Activated CD4-positive, alpha-beta T cell treated with anti-CD3 and anti-CD28 coated beads, Interleukin-2, amount 50 U/mL, for 4 hours (primary cell): Measurements from ENCODE around the gene SNHG17.
A peak's percentile ranks its signal among the peaks of the same experiment; 100 is the strongest.
"Not testable (repeated sequence)": the region's sequence is repeated elsewhere in the genome, so short reads cannot be mapped to it uniquely, and the experiment has no call there.

Experiments used
- DNase-seq, 2 experiments: peaks; one replicate each; pipeline ENCODE4 v3.0.0-alpha.2; 2020

SNHG17 gene

DNA sequence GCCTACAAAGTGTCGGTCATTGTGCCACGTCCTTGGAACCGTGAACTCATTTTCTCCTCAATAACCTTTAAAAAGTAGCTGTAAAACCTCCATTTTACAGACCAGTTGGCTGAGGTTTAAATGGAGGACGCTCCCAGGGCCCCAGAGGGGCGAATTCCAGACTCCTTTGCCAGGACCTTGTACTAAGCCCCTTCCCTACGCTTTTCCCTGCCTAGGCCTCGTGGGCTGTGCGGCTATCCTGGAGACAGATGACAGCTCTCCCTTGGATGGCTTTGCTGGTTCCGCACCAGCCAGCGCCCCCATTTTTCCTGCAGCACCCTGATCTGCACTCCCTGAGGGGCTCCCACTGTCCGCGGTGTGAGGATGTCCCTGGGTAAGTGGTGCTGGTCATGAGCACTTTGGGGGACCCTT is 12.1 kb upstream of the SNHG17 start:
- no peak for DNase-seq

DNA sequence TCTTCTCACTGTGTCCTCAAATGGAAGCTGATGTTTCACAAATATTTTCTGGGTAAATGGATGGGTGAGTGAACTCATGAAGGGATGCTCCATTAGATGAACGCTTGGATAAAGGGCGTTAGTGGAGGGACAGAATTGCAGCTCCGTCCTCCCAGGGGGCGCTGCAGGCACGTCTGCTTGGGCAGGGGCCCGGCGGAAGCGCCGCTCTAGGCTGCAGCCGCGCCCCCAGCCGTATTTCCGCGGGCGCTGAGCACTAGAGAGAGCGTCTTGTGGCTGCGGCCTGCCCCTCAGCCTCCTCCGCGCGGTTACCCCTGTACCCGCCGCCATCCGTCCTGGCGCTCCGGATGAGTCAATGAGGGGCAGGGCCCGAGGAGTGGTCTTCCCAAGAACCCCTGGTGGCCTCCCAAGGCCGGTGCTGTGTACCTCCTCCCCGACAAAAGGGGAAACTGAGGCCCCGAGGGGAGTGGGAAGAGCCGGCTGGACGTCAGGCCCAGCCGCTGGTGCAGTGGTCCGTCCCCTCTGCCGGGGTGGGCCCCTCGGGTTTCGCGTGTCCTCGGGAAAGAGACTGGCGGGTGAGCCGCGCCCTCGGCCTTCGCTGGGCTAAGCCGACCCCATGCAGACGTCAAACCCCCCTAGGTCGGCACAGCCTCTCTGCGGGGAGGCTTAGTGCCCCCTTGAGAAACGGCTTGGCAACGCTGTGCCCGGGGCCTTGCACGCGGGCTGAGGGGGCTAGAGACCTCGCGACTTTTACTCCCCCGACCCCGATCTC is 11.5 kb upstream of the SNHG17 start:
- DNase-seq: peak; percentile 93

DNA sequence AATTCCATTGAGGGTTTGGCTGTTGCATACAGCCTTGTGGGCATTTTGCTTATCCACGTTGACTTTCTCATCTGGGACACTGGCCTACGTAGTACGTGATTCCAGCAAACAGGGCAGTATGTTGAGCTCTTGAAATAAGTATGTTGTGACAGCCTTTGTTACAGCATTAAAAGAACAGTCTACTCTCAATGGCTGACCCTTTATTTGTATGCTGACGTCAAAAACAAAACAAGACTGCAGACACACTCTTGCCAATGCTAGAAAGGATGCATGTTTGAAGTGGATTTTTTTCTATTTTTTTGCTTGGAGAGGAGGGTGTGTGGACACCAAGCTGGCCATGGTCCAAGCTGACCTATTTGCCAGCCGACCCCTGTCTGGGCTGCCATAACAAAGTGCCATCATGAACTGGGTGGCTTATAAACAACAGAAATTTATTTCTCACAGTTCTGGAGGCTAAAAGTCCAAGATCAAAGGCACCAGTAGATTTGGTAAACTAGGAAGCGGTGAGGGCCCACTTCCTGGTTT is 10.8 kb upstream of the SNHG17 start:
- DNase-seq: no peak

DNA sequence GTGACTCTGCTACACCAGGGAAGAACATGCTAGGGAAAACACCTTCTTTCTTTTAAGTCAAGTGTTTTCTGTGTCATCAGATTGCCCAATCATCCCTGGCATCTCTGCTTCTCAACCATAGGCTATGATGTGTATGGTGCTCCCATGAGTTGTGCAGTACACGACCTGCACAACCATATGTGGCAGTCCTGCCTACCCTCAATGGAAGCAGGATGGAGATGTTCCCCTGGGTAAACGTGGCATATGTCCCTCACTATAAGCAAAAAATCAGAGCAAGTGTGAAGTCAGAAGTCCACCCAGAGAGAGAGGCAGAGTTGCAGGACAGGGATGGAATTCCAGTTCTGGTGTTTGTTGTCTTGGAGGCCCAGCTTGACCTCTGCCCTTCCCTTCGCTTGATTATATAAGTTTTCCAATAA is 10.3 kb upstream of the SNHG17 start:
- no peak for DNase-seq

DNA sequence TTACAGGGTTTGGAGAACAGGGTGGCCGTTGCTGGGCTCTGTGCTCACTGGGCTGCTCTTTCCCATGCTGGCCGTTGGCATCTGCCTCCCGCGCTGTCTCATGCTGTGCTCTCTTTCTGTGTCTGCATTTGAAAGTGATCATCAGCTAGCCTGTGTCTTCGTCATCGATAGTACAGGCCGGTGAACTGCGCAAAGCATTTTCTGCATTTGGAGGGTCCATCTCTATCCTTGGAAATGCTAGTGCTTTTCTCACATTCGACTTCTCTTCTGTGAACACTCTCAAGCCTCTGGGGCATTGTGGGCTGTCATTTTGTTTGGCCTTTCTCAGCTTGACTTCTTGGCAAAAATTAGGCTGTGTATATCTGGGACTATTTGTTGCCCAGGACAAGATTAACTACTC is 6.8 kb upstream of the SNHG17 start:
- no peak for DNase-seq

DNA sequence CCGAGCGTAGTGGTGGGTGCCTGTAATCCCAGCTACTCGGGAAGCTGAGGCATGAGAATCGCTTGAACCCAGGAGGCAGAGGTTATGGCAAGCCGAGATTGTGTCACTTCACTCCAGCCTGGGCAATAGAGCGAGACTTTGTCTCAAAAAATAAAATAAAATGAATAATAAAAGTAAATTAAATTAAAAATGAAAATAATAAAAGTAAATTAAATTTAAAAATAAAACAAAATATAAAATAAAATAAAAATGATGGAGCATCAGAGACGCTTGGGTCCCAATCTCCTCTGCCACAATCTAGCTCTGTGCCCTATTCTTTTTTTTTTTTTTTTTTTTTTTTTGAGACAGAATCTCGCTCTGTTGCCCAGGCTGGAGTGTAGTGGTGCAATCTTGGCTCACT is 6.0 kb upstream of the SNHG17 start:
- DNase-seq: not testable (repeated sequence)

DNA sequence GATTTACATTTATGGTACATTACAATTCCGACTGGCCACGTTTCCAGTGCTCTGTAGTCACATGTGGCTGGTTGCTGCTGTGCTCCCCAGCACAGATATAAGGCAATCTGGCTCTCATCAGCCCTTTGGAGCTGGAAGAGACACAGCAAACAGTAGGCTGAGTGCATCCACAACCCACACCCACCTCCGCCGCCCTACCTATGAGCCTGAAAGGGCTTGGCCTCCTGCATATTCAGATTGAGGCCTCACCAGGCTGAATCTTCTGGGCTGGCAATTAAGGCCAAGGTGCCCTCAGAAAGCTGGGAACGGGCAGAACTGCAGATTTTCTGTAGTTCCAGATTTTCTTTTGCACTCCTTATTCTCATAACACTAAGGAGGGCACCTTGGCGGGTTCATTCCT is 2.7 kb upstream of the SNHG17 start:
- no peak for DNase-seq

DNA sequence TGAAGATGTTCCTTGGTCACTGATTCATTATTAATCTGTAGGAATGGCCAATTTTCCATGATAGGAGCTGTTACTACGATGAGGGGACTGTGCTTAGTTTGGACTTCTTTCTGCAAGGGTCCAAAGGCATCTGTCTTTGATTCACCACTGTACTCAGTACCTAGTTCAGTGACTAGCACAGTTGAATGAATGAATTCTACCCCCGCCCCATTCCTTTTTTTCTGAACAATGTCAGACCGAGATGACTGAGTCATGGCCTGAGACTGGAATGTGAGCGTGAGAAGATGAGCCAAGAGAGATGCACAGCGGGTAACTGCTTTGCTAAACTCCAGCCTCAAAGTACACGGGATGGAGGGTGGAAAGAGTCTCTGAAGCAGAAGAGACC is 419 bp upstream of the SNHG17 start:
- no peak for DNase-seq

DNA sequence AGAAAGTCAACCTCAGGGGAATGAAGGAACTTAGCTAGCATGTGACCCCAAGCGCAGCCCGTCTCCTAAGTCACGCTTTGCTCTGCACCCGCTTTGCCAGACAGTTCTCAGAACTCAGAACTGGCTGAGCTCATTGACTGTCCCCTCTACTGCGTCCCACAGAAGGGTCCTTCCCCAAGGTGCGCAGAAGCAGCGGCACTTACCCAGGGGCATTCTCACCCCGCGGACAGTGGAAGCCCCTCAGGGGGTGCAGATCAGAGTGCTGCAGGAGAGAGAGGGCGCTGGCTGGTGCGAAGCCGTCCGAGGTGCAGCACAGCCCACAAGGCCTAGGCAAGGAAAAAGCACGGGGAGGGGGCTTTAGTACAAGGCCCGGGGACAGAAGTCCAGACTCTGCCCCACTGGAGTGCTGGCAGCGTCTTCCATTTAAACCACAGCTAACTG is 807 bp downstream of the SNHG17 start:
- no peak for DNase-seq

DNA sequence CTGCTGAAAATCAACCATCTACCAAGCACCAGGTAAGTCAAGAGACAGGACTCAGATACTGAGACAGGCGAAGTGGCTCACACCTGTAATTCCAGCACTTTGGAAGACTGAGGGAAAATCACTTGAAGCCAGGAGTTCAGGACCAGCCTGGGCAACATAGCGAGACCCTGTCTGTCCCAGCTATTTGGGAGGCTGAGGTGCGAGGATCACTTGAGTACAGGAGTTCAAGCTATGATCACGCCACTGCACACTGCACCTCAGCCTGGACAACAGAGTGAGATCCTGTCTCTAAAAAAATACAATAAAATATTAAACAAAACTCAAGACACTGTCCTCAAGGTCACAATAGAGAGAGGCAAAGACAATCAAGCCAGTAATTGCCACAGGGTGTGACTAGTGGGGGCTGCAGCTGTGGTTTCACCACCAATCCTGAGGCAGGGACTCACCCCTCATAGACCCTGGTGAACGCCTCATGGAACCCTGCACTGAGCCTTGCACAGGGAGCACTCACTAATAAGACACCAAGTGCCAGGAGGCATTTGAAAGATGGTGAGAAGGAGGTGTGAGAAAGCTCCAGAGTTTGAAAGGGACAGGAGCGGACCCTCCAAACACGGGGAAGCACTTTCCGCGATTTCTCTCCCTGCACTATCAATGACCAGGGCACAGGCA is 1.7 kb downstream of the SNHG17 start:
- DNase-seq: no peak

DNA sequence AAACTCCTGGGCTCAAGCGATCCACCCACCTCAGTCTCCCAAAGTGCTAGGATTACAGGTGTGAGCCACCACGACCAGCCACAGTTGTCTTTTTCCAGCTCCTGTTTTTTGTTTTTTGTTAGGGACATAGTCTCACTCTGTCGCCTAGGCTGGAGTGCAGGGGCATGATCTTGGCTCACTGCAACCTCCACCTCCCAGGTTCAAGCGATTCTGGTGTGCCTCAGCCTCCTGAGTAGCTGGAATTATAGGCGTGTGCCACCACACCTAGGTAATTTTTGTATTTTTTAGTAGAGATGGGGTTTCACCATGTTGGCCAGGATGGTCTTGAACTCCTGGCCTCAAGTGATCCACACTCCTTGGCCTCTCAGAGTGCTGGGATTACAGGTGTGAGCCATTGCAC is 2.3 kb downstream of the SNHG17 start:
- DNase-seq: not testable (repeated sequence)

DNA sequence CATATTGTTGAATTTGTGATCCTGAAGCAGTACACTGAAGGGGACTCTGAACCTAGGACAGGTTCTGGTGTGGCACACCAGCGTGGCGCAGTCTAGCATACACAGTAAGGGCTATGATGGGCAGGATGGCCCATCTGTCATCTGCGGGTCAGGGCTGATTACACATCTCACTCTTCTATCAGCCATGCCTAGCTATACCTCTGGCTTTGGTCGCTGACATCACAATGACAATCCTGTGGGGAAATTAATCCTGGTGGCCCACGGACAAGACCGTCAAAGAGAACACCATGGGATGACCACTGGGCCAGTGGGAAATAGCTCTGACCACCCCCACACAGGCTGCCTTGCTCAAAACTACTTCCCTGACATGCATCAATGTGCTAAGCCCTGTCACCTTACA is 2.8 kb downstream of the SNHG17 start:
- no peak for DNase-seq

DNA sequence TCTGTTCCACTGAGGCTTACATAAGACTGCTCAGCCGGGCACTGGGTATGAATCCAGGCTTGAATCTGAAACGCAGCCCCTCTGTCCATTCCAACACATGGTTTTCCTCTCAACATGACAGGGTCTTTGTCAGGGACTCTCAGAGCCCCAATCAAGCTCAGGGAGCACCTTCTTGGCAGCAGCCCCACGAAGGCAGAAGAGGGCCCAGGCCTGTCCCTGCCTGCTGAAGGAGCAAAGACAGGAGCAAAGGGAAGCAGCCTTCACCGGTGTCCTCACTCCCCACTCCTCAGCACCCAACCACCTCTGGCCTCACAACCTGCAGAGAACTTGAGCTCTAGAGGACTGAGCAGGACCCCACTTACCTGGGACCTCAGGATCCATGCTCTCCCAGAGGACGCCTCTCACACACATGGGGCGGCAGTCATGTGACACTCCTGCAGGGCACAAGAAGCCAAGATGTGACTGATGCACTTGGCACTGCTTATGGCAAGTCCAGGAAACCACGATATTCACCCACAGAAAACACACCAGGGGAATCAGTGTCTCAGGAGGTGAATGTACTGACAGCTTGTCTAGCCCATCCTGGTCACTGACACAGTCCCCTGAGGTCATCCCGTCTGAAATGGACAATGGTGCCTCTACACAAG is 4.3 kb downstream of the SNHG17 start:
- no peak for DNase-seq

DNA sequence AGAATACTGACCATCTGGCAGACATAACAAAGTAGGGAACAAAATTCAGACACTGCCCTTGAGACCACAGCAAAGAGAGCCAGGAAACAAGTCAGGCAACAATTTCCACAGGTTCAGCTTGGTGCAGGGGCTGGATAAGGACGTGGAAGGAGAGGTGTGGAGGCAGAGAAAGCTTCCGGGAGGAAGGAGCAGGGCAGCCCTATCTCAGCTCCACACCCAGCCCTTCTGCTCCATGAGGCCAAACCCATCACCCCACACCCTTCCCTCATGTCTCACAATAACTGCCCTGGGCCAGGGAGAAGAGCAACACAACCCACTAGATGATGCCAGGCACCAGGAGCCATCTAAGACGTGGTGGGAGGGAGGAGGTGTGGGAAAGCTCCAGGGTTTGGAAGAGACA is 5.8 kb downstream of the SNHG17 start:
- no peak for DNase-seq

DNA sequence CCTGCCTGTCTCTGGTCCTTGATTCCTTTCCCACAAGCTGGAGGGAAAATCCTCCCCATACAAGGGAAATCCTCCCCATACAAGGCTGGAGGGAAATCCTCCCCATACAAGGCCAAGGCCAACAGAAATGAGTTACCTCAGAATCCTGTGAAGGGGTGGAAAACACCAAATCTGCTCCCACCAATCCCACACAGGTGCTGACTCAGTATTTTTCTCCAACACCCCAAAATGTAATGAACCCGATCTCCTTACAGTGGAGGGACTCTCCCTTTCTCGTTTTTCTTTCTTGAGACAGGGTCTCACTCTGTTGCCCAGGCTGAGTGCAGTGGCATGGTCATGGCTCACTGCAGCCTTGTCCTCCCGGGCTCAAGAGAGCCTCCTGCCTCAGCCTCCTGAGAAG is 6.3 kb downstream of the SNHG17 start:
- no peak for DNase-seq

DNA sequence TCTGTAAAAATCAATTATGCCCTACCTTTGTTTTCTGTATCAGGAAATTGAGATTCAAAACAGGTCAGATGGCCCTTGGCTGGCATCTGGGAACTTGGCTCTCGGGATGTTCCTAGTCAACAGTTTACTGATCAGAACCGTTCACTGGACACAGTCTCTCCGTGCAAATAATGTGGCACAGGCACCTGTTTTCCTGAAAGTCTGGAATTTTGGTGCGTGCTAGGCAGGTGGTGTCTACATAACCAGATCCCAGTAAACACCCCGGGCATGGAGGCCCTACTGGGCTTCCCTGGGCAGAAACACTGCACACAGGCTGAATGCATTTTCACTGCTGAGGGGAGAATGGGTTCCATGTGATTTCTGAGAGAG is 7.5 kb downstream of the SNHG17 start:
- no peak for DNase-seq

DNA sequence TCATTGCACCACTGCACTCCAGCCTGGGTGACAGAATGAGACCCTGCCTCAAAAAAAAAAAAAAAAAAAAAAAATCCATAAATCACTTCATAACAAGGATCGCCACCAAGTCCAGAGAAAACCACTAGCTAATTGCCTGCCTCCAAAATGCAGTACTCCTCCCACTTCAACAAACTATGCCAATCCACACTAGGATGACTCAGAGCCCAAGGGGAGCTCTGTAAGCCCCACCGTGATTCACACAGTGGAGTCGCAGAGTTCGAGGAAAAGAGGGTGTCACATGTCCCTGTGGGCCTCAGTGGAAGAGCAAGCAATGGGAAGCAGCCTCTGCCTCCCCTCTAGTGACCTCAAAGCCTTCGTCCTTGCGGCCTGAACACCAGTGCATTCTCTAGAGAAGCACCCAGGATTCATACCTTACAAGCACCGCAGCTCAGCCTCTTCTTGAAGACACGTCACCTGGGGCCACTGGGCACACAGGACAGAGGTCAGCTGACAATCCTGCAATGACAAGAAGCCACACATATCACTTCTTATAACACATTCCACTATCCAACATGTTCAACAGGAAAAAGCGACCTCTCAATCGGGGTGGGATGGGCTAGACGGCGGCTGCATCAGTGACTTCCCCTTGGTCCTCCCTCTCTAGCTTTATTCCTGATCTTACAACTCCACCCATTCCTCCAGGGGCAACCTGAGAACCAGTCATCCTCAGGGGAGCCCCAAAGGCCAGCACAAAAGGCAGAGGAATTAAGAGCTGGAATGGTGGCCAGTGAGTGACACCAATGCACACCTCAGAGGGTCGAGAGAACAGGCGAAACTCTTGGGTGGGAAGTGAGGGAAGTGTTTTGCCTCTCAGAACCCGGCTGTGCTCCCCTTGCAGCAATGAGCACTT is 8.9 kb downstream of the SNHG17 start:
- DNase-seq: peak in 1 of 2 experiments; percentile 25

DNA sequence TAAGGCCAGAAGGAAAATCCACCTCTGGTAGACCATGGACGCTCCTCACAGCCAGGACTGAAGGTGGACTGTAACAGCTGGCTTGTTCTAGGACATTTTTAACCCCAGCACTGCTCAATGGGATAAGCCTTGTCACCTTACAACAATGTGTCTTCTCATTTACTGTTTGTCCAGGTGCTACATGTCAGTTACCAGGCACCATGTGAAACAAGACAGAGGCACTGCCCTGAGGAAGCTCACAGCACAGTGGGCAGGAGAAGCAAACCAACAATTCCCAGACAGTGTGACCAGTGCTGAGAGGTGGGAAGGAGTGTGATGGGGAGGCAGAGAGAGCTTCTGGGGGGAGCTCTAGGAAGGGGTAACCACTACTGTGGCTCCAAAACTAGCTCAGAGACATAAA is 10.7 kb downstream of the SNHG17 start:
- no peak for DNase-seq

DNA sequence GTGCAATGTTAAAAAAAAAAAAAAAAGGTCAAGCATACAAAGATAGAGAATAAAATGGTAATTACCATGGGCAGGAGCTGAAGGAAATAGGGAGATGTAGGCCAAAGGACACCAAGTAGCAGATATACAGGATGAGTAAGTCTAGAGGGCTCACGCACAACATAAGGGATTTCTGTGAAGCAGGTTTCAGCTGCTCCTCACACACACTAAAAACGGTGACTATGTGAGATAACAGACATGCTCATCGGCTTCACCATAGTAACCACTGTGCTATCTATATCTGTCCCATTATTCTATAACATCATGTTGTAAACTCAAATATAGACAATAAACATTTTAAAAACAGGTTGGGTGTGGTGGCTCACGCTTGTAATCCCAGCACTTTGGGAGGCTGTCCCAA is 11.6 kb downstream of the SNHG17 start:
- DNase-seq: no peak

DNA sequence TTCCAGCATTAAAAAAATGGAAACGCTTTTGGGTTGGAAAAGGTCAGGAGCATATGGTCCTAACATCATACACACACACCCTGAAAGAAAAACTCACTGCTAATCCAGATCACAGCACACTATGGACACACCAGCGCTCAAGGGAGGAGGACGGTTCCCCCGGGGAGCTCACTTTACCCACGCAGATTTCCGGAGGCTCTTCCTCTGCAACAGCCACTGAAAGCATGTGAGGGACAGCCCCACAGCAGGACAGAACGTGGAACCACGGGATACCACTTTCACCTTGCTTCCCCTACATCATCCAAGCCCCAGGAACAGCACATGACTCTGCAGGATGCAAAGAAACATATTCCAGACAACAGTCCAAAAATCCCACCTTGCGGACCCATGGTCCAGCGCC is 13.2 kb downstream of the SNHG17 start:
- DNase-seq: no peak

DNA sequence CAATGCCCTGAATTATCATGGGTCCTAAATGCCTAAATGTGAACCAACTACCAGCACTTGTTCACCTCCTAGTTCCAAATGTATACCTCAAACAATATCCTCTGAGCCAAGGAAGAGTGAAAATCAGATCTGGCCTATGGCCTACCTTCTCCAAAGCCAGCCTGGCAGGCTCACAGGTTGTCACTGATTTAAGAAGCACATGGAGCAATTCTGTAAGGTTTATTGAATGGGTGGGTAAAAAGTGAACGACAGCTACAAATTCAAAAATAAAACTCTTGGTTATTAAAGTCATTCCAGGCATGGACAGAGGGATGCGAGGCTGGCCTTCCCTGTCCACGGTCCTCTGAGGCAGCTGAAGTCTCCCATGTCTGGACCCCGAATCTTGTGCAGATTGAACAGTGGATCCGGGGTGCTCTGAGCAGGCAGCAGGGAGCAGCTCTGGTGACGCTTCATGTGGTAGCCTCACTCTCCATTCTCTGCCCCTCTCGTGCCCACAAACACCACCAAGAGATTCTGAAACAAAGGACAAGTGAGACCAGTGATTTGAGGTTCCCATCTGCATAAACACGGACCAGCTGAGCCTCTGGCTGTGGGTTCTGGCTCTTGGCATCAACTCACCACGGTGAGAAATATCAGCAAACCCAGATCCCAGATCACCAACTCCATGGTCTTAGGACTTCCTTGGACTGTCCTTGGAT is 14.6 kb downstream of the SNHG17 start:
- DNase-seq: no peak

DNA sequence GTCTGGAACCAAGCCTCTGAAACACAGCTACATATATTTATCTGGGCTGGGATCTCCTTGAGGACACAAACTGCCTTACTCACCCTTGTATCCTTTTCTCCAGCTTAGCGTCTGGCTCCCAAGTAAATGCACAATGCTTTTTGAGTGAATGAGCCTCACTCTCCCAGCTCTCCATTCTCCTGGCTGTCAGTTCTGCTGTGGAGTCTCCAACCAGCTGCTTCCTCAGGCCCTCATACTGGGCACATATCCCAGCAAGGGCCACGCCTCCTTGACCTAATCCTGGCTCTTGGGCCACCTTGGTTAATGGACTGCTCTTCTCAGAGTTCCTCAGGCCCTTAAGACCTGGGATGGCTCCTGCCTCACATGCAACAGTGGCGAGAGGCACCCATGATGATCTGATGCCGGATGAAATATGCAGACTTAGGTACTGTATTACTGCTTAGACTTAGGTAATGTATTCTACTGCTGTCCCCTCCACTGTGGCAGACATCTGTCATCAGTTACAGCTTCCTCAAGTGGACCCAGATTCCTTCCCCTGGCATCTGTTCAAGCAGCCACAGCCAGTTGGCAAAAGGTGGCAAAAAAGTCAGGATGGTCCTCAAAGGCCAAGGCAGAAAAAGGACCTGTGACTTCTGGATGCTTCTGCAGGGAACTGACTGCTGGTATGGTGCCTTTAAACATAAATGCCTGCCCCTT is 16.5 kb downstream of the SNHG17 start:
- DNase-seq: no peak
